HEK293 (cell line): ENCODE data around the gene KCNMA1.
A peak's percentile ranks its signal among the peaks of the same experiment; 100 is the strongest.

Experiments
- CTCF ChIA-PET: fragments of 350-600 bp; formaldehyde crosslinking; extraction: SDS; loops from one replicate; lab custom pipeline; 2021; ENCODE audit warnings: antibody characterized with exemption; lab: Yijun Ruan, JAX
- POLR2A ChIA-PET: fragments of 300-600 bp; formaldehyde crosslinking; extraction: SDS; loops from one replicate; lab custom pipeline; 2020; ENCODE audit warnings: antibody characterized with exemption, inconsistent platforms; lab: Yijun Ruan, JAX
- H3K27ac ChIP-seq: fragments of 200-500 bp; sonication (Bioruptor generic); 2 replicates; pipeline ENCODE4 v1.5.1; 2014; ENCODE audit warnings: low read depth, low read length, control low read depth, inconsistent platforms; ENCODE audit errors: extremely low read depth
- H3K36me3 ChIP-seq, 2 experiments: fragments of 200-500 bp in 1 of 2; sonication (Bioruptor generic) in 1 of 2; 1 replicate in 1 of 2; 2 replicates in 1 of 2; pipeline ENCODE4 v1.5.1; 2014 to 2017; ENCODE audit warnings: inconsistent platforms in 2 of 2, low read length in 2 of 2; ENCODE audit not compliant: control insufficient read depth in 2 of 2, insufficient read depth in 1 of 2
- H3K4me1 ChIP-seq: fragments of 200-500 bp; sonication (Bioruptor generic); 2 replicates; pipeline ENCODE4 v1.5.1; 2014; ENCODE audit warnings: mild to moderate bottlenecking, low read length, inconsistent platforms; ENCODE audit not compliant: control insufficient read depth, insufficient read depth
- H3K4me3 ChIP-seq: 2 replicates; pipeline ENCODE4 v1.5.1; 2011; ENCODE audit warnings: low read depth, mild to moderate bottlenecking, control low read depth, low read length, moderate library complexity
- H3K9me3 ChIP-seq: fragments of 200-500 bp; sonication (Bioruptor generic); 2 replicates; pipeline ENCODE4 v1.5.1; 2014; ENCODE audit warnings: low read depth, low read length, inconsistent platforms; ENCODE audit not compliant: control insufficient read depth, insufficient read depth
- GFI1B ChIP-seq: fragments of 450-650 bp; formaldehyde crosslinking; IDR thresholded peaks from 2 replicates; pipeline ENCODE4 v1.5.1; 2016; ENCODE audit warnings: missing biosample characterization, missing genetic modification characterization
- OSR2 ChIP-seq: fragments of 450-650 bp; formaldehyde crosslinking; IDR thresholded peaks from 2 replicates; pipeline ENCODE4 v1.5.1; 2016; ENCODE audit warnings: missing biosample characterization, missing genetic modification characterization
- PRDM10 ChIP-seq: fragments of 450-650 bp; formaldehyde crosslinking; IDR thresholded peaks from 2 replicates; pipeline ENCODE4 v1.5.1; 2016; ENCODE audit warnings: missing biosample characterization, missing genetic modification characterization
- SP7 ChIP-seq: fragments of 450-650 bp; formaldehyde crosslinking; IDR thresholded peaks from 2 replicates; pipeline ENCODE4 v1.5.1; 2016; ENCODE audit warnings: missing biosample characterization, missing genetic modification characterization
- ZIC2 ChIP-seq: fragments of 450-650 bp; formaldehyde crosslinking; IDR thresholded peaks from 2 replicates; pipeline ENCODE4 v1.5.1; 2016; ENCODE audit warnings: missing biosample characterization, missing genetic modification characterization
- ZNF112 ChIP-seq: fragments of 450-650 bp; formaldehyde crosslinking; IDR thresholded peaks from 2 replicates; pipeline ENCODE4 v1.5.0; 2017; ENCODE audit warnings: missing biosample characterization, missing genetic modification characterization
- ZNF155 ChIP-seq: fragments of 450-650 bp; formaldehyde crosslinking; IDR thresholded peaks from 2 replicates; pipeline ENCODE4 v1.5.1; 2016; ENCODE audit warnings: missing biosample characterization, missing genetic modification characterization
- ZNF391 ChIP-seq: fragments of 450-650 bp; formaldehyde crosslinking; IDR thresholded peaks from 2 replicates; pipeline ENCODE4 v1.5.1; 2016; ENCODE audit warnings: low read depth, missing biosample characterization, missing genetic modification characterization, borderline replicate concordance
- ZNF600 ChIP-seq: fragments of 450-650 bp; formaldehyde crosslinking; IDR thresholded peaks from 2 replicates; pipeline ENCODE4 v1.5.1; 2016; ENCODE audit warnings: missing biosample characterization, missing genetic modification characterization
- ZNF664 ChIP-seq: fragments of 450-650 bp; formaldehyde crosslinking; IDR thresholded peaks from 2 replicates; pipeline ENCODE4 v1.5.1; 2016; ENCODE audit warnings: missing biosample characterization, missing genetic modification characterization
- TF ChIP-seq, protein P1 (sequence below): fragments of 450-650 bp; IDR thresholded peaks from 2 replicates; pipeline ENCODE4 v1.5.1; 2018; ENCODE audit warnings: missing biosample characterization, mild to moderate bottlenecking, missing genetic modification characterization
- TF ChIP-seq, protein P2 (sequence below): fragments of 450-650 bp; formaldehyde crosslinking; IDR thresholded peaks from 2 replicates; pipeline ENCODE4 v1.5.1; 2017; ENCODE audit warnings: missing biosample characterization, missing genetic modification characterization
- TF ChIP-seq, protein P3 (sequence below): fragments of 450-650 bp; formaldehyde crosslinking; IDR thresholded peaks from 2 replicates; pipeline ENCODE4 v1.5.1; 2017; ENCODE audit warnings: missing biosample characterization, missing genetic modification characterization

Gene KCNMA1

GRCh38 chr10:77286531-77287508 lies 350.8 kb downstream of the KCNMA1 start (continued):
- TF ChIP-seq, protein P1, sequence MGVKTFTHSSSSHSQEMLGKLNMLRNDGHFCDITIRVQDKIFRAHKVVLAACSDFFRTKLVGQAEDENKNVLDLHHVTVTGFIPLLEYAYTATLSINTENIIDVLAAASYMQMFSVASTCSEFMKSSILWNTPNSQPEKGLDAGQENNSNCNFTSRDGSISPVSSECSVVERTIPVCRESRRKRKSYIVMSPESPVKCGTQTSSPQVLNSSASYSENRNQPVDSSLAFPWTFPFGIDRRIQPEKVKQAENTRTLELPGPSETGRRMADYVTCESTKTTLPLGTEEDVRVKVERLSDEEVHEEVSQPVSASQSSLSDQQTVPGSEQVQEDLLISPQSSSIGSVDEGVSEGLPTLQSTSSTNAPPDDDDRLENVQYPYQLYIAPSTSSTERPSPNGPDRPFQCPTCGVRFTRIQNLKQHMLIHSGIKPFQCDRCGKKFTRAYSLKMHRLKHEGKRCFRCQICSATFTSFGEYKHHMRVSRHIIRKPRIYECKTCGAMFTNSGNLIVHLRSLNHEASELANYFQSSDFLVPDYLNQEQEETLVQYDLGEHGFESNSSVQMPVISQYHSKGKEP (tag by site-specific recombination) = peak; percentile 54; the same call in 1 of the 2 replicates
- TF ChIP-seq, protein P2, sequence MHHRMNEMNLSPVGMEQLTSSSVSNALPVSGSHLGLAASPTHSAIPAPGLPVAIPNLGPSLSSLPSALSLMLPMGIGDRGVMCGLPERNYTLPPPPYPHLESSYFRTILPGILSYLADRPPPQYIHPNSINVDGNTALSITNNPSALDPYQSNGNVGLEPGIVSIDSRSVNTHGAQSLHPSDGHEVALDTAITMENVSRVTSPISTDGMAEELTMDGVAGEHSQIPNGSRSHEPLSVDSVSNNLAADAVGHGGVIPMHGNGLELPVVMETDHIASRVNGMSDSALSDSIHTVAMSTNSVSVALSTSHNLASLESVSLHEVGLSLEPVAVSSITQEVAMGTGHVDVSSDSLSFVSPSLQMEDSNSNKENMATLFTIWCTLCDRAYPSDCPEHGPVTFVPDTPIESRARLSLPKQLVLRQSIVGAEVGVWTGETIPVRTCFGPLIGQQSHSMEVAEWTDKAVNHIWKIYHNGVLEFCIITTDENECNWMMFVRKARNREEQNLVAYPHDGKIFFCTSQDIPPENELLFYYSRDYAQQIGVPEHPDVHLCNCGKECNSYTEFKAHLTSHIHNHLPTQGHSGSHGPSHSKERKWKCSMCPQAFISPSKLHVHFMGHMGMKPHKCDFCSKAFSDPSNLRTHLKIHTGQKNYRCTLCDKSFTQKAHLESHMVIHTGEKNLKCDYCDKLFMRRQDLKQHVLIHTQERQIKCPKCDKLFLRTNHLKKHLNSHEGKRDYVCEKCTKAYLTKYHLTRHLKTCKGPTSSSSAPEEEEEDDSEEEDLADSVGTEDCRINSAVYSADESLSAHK (tag by site-specific recombination) = peak; percentile 51; the same call in 1 of the 2 replicates
- TF ChIP-seq ZIC2 (peak; percentile 81), GFI1B (tag by site-specific recombination) (0 out of 2 replicates have a peak, but pooled peaks have one; percentile 36), ZNF600 (tag by site-specific recombination) (0 out of 2 replicates have a peak, but pooled peaks have one; percentile 19)

DNA sequence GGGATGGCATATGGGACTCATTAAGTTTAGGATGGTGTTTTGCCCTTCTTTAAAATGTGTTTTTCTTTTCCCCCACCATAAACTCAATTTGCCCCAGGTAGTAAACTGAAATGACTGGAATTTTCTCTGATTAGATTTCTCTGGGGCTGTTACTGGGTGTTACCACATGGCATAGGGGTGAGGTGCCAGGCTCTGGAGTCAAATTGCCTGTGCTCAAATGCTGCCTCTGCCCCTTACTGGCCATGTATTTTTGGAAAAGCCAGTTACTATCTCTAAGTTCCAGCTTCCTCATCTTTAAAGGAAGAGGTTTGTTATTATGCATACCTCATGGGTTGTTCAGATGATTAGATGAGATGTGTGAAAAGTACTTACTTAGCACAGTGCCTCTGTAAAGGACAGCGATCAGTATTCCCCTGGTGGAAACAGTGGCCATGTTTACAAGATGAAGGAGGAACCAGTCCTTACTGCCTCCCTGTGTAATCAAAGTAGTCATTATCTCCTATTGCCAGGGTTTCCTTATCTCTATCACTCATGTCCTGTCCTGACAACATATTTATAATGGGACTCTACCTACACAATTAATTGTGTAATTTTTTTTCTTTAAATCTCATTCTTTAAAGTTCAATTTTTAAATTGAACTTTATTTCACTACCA lies 352.0 kb downstream of the KCNMA1 start:
- Histone ChIP-seq H3K27ac (no peak overlapping the region), H3K4me1 (peaks cover 36% of the 10 kb centered on the region), H3K9me3 (no peaks in the 10 kb centered on the region), H3K4me3 (no peak overlapping the region), H3K36me3 (no peaks in the 10 kb centered on the region)
- ChIA-PET POLR2A (no interaction called here), CTCF (no interaction called here)
- TF ChIP-seq ZNF112 (tag by site-specific recombination) (no peak), ZNF664 (tag by site-specific recombination) (peak; percentile 94), ZNF391 (tag by site-specific recombination) (no peak), ZNF155 (tag by site-specific recombination) (no peak), OSR2 (tag by site-specific recombination) (peak; percentile 42; the same call in 1 of the 2 replicates), PRDM10 (0 out of 2 replicates have a peak, but pooled peaks have one; percentile 27), SP7 (tag by site-specific recombination) (0 out of 2 replicates have a peak, but pooled peaks have one; percentile 48)
- TF ChIP-seq, protein P3, sequence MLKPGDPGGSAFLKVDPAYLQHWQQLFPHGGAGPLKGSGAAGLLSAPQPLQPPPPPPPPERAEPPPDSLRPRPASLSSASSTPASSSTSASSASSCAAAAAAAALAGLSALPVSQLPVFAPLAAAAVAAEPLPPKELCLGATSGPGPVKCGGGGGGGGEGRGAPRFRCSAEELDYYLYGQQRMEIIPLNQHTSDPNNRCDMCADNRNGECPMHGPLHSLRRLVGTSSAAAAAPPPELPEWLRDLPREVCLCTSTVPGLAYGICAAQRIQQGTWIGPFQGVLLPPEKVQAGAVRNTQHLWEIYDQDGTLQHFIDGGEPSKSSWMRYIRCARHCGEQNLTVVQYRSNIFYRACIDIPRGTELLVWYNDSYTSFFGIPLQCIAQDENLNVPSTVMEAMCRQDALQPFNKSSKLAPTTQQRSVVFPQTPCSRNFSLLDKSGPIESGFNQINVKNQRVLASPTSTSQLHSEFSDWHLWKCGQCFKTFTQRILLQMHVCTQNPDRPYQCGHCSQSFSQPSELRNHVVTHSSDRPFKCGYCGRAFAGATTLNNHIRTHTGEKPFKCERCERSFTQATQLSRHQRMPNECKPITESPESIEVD (tag by site-specific recombination) = 0 out of 2 replicates have a peak, but pooled peaks have one; percentile 6
